NCI-H128 (cell line): Measurements from ENCODE around the gene BDKRB2.

Experiments used
- DNase-seq: peaks from one replicate; lab custom pipeline; 2025; ENCODE audit not compliant: unreplicated experiment; lab: John Stamatoyannopoulos, UW

BDKRB2 gene

DNA sequence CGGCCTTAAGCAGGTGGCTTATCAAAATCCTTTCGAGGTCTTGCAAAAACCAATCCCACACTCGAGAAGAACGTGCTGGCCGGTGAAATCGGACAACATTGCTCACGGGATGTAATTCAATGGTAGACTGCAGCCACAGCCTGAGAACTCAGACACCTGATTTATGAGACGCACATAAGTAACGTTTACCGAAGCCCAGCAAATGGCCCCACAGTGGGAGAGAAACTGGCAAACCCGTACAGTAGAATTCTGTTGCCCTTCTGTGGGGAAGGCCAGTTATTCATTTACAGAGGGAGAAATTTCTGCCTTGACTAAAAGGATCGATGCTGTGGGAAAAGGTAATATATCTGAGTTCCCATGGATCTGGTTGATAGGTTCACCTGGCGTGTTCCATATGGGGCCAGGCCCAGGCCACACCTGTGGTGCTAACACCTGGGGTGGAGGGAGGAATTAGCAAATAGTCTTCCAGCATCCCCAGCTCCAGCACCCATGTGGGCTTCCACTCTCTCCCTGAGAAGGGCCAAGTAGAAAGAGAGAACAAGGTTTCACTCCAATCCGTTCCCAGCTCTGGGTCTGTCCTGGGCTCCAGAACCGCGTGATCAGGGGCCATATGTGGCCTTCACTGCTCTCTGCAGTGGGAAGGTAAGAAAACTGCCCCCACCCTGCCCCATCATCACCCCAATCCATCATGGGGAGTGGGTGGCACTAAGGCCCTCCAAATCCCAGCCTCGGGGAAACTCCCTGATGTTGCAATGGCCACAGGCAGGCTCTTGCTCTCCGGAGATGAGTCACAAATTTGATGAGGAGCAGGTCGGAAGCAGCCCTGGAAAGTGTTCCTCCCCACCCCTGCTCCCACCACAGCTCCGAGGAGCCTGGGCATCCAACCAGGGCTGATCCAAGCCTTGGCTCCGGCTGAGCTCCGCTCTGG, 64.1 kb downstream of the BDKRB2 start:
- DNase-seq = no peak

DNA sequence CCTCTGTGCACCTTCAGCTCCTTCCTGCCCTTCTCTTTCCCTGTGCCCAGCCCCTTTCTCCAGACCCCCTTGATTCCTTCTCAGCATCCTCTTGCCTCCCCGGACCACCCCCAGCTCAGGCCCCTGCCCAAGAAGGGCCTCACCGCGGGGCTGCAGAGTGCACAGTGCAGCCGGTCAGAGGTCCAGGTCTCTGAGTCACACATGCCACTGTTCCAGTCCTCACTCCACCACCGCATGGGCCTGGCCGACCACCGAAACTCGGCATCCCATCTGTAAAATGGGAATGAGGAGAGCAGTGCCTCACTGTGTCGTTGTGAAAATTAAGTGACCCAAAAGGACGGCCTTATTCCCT, 64.7 kb downstream of the BDKRB2 start:
- no peak for DNase-seq

DNA sequence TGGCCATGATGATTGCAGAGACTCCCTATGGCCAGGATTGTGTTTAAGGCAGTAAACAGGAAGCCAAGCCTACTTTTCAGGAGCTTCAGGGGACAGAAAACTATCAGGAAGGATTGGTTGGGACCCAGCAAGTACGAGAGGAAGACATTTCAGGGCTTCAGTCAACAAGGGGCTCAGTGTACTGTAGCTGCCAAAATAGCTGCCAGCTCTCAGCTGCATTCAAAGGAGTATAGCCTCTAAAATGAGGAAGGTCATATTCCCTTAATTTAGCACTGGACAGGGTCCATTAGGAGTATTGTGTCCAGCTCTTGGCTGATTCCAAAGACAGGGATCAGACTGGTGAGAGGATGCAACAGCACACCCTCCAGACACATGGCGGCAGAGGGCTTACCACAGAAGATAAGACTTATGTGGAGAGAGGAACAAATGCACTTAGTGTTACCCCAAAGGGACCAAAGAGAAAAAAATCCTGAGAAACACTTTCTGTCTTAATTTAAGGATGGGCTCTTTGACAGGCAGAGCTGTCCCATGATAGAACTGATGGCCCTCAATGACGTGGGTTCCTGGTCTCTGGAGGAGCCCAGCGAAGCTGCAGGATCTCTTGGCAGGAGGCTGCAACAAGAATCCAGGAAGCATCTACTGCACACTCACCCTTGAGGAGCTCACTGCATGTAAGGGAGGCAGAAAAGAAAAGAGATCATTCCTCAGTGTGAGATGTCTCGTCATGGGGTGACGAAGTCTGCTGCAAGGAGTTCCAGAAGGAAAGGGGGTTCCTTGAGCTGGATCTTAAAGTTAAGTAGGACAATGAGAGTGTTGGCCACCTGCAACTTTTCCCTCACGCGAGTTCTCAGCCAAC, 66.2 kb downstream of the BDKRB2 start:
- DNase-seq = no peak

DNA sequence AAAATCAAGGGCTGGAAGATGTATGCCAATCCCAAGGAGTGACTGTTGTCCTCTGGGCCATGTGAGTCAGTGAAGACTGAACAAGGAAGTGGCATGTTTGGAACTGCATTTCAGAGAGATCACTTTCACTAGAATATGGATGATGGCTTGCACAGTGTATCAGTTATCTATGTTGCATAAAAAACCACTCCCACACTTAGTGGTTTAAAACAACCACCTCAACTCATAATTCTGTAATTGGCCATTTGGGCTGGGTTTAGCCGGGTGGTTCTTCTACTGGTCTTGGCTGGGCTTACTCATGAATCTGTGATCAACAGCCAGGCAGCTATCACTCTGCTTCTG, 66.8 kb downstream of the BDKRB2 start:
- no peak for DNase-seq

DNA sequence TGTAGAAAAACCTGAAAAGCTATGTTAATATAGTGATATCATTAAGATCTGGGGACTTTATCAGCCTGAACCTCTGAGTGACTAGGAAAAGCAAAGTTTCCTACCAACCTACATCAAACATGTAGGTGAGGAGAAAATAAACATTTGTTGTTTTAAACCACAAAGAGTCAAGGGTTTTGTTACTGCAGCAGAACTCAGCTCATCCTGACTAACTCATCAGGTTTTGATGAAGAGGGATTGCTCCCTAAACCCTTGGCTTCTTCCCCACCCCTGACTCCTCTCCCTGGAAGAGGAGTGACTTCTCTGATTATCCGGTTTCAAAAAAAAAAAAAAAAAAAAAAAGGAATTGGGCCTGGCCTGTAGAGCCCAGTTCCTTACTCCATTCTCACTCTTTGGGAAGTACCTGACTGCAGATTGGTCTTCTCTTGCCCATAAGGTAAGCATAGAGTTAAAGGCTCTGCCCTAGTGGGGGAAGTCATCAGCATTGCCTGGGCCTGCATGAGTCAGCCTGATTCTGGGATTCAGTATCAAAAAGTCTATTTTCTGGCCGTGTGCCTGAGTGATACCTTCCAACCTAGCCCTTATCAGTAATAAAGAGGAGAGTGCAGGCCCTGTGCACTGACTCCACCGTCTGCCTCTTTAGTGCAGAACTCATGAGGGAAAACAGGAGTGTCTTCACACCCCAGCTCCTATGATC, 68.3 kb downstream of the BDKRB2 start:
- no peak for DNase-seq

DNA sequence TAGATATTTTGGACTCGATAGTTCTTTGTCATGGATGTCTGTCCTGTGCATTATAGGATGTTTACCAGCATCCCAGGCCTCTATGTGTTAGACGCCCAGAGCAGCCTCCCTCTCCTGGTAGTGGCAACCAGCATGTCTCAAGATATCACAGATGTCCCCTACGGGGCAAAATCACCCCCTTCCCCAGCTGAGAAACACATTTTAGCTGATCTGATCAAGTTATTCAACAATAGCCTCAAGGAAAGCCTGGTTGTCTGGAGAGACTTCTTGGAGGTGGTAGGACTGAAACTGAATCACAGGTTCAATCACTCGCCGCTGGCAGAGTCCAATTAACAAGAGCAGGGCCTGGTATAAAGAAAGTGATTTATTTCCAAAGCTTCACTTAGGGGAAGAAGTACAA, 69.0 kb downstream of the BDKRB2 start:
- no peak for DNase-seq

DNA sequence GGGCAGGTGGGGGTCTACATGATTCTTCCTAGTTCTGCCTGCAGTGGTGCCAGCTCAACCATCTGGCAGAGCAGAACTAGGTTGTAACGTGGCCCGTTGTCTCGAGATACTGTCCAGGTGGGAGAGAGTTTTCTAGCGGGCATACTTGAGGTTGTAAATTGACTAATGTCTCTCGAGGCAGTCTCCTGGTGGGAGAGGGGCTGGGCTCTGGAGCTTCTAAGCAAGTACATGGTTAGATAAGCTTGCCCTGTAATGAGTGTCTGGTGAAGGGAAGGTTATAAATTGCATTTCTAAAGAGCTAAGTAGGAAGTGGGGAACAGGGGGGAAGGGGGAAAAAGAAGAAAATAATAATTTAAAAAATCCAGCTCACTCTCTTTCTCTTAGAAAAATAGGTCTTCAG, 69.5 kb downstream of the BDKRB2 start:
- no peak for DNase-seq

DNA sequence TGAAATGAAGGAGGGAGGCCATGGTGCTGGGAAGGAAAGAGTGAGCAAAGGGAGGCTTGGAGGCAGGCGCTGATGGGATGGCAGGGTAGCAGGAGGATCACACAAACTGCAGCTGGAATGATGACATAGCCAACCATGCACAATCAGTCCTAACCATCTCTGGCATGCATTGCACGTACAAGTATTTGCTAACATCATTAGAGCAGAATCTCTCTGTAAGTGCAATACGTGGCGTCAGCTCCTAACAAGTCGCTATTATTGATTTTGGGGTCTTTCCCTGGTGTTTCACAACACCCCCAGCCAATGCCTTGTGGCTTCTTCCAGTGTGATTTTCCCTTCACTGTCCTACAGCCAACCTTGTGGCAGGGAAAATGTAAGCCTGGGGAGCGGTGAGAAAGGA, 69.9 kb downstream of the BDKRB2 start:
- no peak for DNase-seq

DNA sequence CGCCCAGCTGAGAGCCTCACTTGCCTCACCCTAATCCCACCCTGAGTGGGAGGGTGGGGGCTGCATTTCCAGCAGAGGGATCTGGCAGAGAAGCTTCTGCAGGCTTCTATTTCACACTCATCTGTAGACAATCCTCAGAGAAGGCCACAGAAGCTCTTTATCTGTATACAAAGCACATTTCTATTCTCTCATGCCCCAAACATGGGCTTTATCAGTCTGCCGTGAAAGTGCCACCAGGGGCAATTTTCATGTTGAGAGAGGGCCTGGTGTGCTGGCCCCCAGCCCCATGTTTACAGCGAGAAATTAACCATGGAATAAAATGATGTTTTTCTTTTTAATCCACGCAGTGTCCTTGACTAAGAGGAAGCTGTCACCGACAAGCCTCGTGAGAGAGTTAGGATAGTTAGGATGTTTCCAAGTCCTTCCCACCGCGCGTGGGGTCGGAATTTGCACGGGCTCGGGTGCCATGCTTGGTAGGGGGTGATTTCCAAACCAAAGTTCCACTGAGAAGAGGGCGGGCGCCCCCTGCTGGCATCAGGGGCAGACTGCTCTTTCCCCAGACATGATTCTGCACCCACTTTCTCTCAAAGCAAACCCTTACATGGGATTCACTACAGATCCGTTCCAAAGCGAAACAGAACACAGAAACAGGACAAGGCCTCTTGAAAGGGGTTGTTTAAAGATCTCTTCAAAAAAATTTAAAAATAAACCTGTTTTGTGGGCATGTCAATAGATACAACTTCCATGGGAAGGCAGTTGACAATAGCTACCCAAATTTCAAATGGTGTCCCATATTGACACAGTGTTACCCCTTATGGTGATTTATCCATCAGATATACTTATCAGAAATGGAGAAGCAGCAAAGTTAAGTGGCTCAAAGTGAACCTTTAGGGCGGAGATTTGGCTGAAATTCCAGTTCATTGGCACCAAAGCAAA, 70.8 kb downstream of the BDKRB2 start:
- DNase-seq = peak; percentile 37

DNA sequence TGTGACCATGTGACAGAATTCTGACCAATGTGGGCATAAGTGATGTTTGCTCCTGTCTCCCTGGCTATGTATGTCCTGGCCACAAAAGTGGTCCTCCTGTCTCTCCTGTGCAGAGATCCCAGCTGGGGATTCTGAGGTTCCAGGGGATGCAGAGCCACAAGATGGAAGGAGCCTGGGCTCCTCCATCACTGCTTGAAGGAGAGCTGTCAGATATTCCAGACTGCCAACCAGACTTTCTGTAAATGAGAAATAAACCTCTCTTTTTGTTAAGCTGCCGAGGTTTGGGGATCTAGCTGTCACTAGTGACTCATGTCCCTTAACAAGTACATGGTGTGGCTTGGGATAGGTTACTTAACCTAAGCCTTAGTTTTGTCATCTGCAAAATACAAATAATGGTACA, 73.3 kb downstream of the BDKRB2 start:
- no peak for DNase-seq

DNA sequence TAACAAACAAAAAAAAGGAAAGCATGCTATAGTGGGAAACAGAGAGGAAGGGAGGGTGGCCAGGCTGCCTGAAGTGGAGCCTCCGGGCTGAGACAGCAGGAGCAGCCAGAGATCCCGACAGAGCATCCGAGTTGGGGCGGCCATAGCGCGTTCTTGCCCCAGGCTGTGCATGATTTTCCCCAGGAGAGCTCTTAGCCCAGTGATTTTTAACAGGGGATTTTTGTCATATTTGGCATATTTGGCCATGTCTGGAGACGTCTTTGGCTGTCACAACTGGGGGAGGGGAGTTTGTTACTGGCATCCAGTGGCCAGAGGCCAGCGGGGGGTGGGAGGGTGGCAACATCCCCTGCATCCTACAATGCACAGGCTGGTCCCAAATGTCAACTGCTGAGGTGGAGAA, 74.9 kb downstream of the BDKRB2 start:
- DNase-seq = no peak

DNA sequence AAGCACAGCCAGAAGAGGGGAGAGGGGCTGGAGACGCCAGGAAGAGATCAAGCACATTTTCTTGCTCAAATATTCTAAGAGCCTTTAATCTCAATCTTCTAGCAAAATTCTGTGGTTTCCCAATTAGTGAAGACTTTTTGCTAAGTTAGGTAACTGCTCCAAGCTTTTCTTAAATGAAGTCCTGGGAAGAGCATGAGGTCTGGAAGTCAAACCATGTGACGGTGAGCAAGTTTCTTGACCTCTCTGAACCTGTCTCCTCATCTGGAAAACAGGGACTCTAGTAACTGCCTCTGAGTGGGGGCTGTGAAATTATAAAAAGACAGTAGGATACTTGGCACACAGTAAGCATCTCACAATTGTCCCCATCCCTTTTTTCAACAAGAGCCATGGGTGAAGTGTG, 75.5 kb downstream of the BDKRB2 start:
- no peak for DNase-seq

DNA sequence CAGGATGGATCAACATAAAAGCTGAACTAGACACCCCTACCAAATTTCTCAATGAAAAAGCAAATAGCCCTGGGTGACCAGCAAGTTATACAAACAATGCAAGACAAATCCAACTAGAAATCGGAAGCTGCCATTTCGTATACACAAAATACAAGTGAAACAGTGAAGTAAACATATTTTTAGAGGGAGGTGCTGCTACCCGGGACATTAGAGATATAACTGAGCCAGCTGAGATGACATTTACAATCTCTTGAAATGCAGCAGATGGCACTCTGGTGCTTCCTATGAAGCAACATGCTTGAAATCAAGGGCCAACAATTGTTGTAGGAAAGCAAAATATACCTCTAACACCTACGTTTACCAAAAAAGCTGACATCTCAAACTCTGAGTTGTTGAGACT, 76.8 kb downstream of the BDKRB2 start:
- DNase-seq = no peak

DNA sequence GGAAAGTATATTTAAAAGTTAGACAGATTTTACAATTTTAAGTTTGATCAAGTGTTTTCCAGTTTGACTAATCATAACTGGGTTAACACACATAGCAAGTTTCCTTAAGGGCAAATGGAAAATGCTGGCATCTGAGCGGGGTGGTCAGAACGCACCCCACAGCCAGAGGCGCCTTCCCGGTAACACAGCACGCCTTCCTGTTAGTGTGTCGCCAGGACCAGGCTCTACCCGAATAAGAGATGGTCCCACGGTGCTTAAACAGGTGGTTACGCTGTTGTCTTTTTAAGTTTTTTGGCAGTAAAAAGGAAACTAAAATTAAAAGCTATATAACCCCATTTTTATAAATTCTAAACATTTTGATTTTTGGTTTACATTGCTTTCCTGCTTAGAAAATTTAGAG, 79.4 kb downstream of the BDKRB2 start:
- no peak for DNase-seq

DNA sequence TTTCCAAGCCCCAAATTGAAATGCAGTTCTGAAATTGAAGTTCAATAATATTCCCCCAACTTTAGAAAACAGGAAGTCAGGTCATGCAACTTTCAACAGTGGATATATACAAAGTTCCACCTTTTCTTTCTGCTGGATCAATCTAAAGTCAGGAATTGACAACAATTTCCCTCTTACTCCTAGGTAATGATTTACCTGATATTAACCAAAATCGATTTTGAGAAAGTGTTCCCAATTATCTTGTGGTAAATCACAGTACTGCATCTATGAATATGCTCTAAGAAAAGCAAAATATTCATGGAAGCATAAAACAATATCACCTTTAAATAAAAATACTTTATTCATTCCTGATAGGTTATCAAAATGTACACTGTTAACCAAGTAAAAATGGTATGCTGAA, 79.8 kb downstream of the BDKRB2 start:
- no peak for DNase-seq

DNA sequence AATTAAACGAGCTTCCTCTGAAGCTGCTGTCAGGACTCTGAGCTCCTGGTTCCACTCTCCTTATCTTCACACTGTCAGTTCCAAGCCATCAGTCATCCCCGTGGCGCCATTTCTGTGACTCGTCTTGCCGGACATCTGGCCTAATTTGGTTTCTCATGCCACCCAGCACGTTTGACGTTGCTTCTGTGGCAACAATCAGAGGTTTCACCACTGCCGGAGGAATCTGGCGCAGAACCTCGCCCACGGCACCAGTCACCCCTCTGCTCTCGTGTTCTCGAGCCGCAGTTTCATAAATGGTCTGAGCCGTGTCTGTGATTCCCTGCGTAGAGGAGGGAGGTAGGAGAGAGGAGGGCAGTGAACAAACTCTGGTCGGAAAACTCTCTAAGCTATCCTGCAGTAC, 81.0 kb downstream of the BDKRB2 start:
- DNase-seq = no peak

DNA sequence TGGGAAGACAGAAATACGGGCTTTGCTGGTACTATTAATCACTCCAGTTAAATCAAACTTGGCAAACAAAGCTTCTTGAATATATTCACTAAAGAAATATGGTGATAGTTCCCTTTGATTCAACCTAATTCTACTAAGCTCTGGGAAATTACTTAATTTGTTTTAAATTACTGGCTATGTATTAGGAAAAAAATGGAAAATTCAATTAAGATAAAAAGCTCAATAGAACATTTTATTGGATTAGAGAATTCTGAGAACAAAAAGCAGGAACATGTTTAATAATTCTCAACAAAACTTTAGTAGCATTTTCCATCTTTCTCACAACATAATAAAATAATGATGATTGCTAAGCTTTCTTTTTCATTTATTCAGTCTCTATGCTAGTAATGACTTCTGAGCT, 81.6 kb downstream of the BDKRB2 start:
- DNase-seq = no peak

DNA sequence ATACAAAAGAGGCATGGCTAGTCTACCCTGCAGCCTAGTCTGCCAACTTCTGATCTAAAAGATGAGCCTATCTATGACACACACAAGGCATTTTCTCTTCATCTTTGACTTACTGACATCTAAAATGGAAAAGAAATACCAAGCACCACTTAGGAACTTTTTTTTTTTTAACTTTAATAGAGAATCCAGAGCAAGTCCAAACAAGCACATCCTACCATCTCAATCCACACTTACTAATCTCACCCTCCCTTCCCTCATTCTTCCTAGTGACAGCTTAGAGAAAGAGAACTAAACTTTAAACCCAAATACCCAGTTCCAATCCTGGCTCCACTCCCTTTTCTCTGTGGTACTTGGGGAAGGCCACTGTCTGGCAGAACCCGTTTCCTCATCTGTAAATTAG, 83.2 kb downstream of the BDKRB2 start:
- DNase-seq = no peak
